Cardiac fibroblast (primary cell): ENCODE data around the gene CD200.

ENCODE experiments used
- DNase-seq, 2 donors: peaks; one replicate each; pipeline versions ENCODE4 v3.0.0 to v3.0.0-alpha.2; 2010; ENCODE audit warnings: low read depth in 2 of 2
- H3K4me3 ChIP-seq, 2 donors: replicated peaks in 1 of 2; 1 replicate in 1 of 2; 2 replicates in 1 of 2; pipeline ENCODE4 v1.5.1; 2011; ENCODE audit warnings: low read depth in 2 of 2, low read length in 2 of 2, mild to moderate bottlenecking in 2 of 2, moderate library complexity in 1 of 2
- CTCF ChIP-seq: IDR thresholded peaks from one replicate; pipeline ENCODE4 v1.5.1; 2011; ENCODE audit warnings: low read depth, mild to moderate bottlenecking, low read length, inconsistent platforms

Gene CD200

GRCh38 chr3:112302881-112303763 lies 29.8 kb upstream of the CD200 start:
- DNase-seq = peak in 1 of 2 donors; percentile 48
- no peak for TF ChIP-seq CTCF
- H3K4me3 ChIP-seq = peak overlapping the region; percentile 21 to 41

GRCh38 chr3:112303764-112304325 lies 29.1 kb upstream of the CD200 start:
- TF ChIP-seq CTCF = no peak
- peak; percentile 34 to 48 for DNase-seq
- peak overlapping the region; percentile 21 to 41 for H3K4me3 ChIP-seq

DNA sequence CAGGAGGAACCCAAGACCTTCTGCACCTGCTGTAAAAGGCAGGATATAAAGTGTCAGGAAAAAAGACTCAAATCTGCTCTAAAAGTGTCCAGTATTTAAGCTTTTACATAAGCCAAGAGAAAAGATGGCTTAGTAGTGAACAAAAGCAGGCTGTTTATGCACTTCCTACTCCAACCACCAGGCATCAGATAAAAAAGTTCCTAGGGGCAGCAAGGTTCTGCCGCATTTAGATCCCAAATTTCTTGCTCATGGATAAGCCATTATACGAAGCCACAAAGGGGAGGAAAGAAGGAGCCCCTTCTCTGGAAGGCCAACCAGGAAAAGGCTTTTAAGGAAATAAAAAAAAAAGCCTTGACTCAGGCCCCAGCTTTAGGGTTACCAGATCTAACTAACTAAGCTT lies 28.3 kb upstream of the CD200 start:
- no peak overlapping the region for H3K4me3 ChIP-seq
- peak; percentile 43 for TF ChIP-seq CTCF
- peak; percentile 29 to 40 for DNase-seq

DNA sequence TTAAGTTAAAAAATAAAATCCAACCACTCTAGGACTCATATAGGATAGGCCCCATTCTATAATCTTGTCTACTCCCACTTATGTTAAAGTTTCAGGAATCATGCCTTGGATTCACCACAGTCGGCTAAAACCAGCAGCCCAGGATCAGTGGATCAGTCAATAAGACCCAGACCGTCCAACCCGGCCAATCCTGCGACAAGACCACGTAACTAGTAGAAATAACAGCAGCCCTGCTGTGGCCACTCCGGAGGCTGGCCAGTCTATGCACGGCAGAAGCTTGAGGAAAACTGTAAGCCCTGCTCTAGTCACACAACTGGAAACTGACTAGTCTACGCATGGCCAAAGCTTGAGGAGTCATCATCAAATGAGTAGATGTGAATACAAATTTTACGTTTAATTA lies 26.1 kb upstream of the CD200 start:
- TF ChIP-seq CTCF = no peak
- no peak for DNase-seq
- no peak overlapping the region for H3K4me3 ChIP-seq

DNA sequence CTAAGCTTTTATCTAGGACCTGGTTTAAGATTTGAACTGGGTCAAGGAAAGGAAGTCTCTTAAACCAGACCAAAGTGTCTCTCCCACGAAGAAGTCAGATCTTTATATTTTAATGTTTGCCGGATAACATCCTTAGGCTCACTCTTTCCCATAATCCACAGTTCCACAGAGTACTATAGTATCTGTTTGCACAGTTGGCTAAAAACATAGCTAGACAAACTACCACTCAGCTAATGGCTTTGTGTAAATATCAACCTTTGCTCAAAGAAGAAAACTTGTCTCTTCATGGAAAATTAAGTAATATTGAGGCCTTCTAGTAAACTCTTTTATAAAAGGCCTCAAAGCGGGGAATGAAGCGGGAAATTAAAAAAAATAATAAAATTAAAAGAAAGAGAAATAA lies 25.4 kb upstream of the CD200 start:
- no peak for DNase-seq
- TF ChIP-seq CTCF = no peak
- H3K4me3 ChIP-seq = no peak overlapping the region

DNA sequence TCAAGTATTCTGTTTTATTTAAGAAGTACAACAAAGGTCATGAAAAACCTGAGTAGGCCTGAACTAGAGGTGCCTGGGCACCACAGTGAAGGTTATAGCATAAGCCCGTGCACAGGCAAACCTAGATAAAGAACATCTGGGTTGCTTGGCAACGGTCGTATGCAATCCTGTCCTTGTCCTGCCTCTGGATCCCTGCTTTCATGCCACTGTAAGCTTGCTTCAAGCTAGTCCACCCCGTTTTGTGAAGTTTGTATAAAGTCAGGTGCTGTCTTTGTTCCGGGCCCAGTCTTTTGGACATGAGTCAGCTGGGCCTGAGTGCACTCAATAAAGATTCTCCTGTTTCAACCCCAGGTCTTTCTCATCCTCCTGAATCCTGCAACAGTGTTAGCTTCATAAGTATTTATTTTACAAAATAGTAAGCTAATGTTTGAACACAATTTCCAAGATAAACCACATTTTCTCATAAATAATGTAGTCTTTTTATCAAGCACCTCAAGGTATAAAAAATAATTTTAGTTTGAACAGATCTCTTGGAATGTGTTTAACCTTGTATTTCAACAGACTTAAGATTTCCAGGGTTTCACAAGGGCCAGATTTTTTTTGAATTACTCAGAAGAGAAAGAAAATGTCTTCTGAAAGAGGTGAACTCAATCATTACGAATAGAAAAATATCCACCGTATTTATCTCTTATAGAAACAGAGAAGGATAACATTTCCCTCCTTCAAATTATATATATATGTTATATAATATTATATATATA lies 24.6 kb upstream of the CD200 start:
- DNase-seq = peak; percentile 89 to 90
- H3K4me3 ChIP-seq = no peak overlapping the region
- no peak for TF ChIP-seq CTCF
